PC-3 (cell line): ENCODE measurements around the gene EIPR1.

Source experiments
- CTCF ChIP-seq: fragments of 300-600 bp; sonication (generic); conservative IDR thresholded peaks from 2 replicates; pipeline ENCODE4 v1.5.1; 2017; ENCODE audit warnings: antibody characterized with exemption, low read depth, mild to moderate bottlenecking, low read length
- EZH2phosphoT487 ChIP-seq: fragments of 300-600 bp; sonication (generic); IDR thresholded peaks from 2 replicates; pipeline ENCODE4 v1.6.1; 2018; ENCODE audit warnings: mild to moderate bottlenecking, antibody characterized with exemption, low read length, borderline replicate concordance

- no peak for TF ChIP-seq CTCF
- no peak for TF ChIP-seq EZH2phosphoT487
Measured at GRCh38 chr2:3179626-3180025, 198.0 kb downstream of the EIPR1 start.
